Measurements from ENCODE around the gene PBX3. TPM values are rescaled to one million over a fixed set of nuclear protein-coding genes. Genes with fewer than 3 reads are reported as not detected.

The PBX3 gene
- total RNA-seq, 2 experiments from 2014 or later, result 25.3 to 30.8 TPM

GRCh38 chr9:126000731-126001580 lies 253.8 kb downstream of the PBX3 start:
- no peak for ATAC-seq (ENCODE audit: poor library complexity)
- POLR2A ChIA-PET, result no interaction called here
- H3K9me3 Mint-ChIP-seq, result no peaks in the 10 kb centered on the region
- no peaks in the 10 kb centered on the region for H3K4me1 ChIP-seq (ENCODE audit: insufficient read depth, low read length)
- CTCF ChIA-PET, result no interaction called here
- no peak overlapping the region for H3K27ac Mint-ChIP-seq
- no peak overlapping the region for H3K4me3 Mint-ChIP-seq
- intact Hi-C loops (cut with DNase I, micrococcal nuclease), result no loop called here
- H3K27me3 Mint-ChIP-seq, result peaks cover 5% of the 10 kb centered on the region
- no peaks in the 10 kb centered on the region for H3K4me1 Mint-ChIP-seq (ENCODE audit: low read depth)
- H3K27ac ChIP-seq (ENCODE audit: low read depth in 1 of 2, low read length in 2 of 2), result no peak overlapping the region
- H3K27me3 ChIP-seq (ENCODE audit: control insufficient read depth in 1 of 2, insufficient read depth in 2 of 2, low read length in 2 of 2), result no peaks in the 10 kb centered on the region
- no peaks in the 10 kb centered on the region for H3K36me3 ChIP-seq (ENCODE audit: insufficient read depth, low read length)
- TF ChIP-seq CTCF (IDR thresholded peaks at IDR 0.05), result no peak
- DNase-seq, result no peak
- H3K36me3 Mint-ChIP-seq (ENCODE audit: low read depth), result no peaks in the 10 kb centered on the region
- H3K4me3 ChIP-seq (ENCODE audit: low read length), result no peak overlapping the region
- no peaks in the 10 kb centered on the region for H3K9me3 ChIP-seq (ENCODE audit: control insufficient read depth in 1 of 2, insufficient read depth in 1 of 2, low read length in 2 of 2)

- no peak overlapping the region for H3K4me3 Mint-ChIP-seq
- intact Hi-C loops (cut with DNase I, micrococcal nuclease), result no loop called here
- CTCF ChIA-PET, result no interaction called here
Measured at GRCh38 chr9:126001581-126002225, 254.5 kb downstream of the PBX3 start.

More at GRCh38 chr9:126001581-126002225, 254.5 kb downstream of the PBX3 start:
- Mint-ChIP-seq H3K27me3 (peaks cover 5% of the 10 kb centered on the region), H3K36me3 (ENCODE audit: low read depth) (no peaks in the 10 kb centered on the region), H3K4me1 (ENCODE audit: low read depth) (no peaks in the 10 kb centered on the region), H3K27ac (no peak overlapping the region), H3K9me3 (no peaks in the 10 kb centered on the region)
- ATAC-seq (ENCODE audit: poor library complexity) (no peak), DNase-seq (no peak)
- POLR2A ChIA-PET, result no interaction called here
- TF ChIP-seq CTCF (IDR thresholded peaks at IDR 0.05), result no peak
- H3K27ac ChIP-seq (ENCODE audit: low read depth in 1 of 2, low read length in 2 of 2), result no peak overlapping the region
- H3K36me3 ChIP-seq (ENCODE audit: insufficient read depth, low read length), result no peaks in the 10 kb centered on the region
- H3K9me3 ChIP-seq (ENCODE audit: control insufficient read depth in 1 of 2, insufficient read depth in 1 of 2, low read length in 2 of 2), result peaks cover 0 to 2% of the 10 kb centered on the region in 2 experiments
- no peaks in the 10 kb centered on the region for H3K4me1 ChIP-seq (ENCODE audit: insufficient read depth, low read length)
- no peak overlapping the region for H3K4me3 ChIP-seq (ENCODE audit: low read length)
- H3K27me3 ChIP-seq (ENCODE audit: control insufficient read depth in 1 of 2, insufficient read depth in 2 of 2, low read length in 2 of 2), result no peaks in the 10 kb centered on the region

Data from CD4-positive, alpha-beta T cell (primary cell).